A673 (cell line): ENCODE measurements around the gene UBE3C. TPM values are rescaled to one million over a fixed set of nuclear protein-coding genes. Genes with fewer than 3 reads are reported as not detected.

Experiments
- BruUV-seq: library from RNA; stranded (reverse); fragments of 400-500 nt; replicated peaks from 2 replicates; lab custom pipeline; 2021; lab: Mats Ljungman, UMichigan
- CTCF ChIA-PET: fragments of 300-600 bp; sonication (Branson Sonifier 250); formaldehyde crosslinking; loops from one replicate; lab custom pipeline; 2022; ENCODE audit warnings: antibody characterized with exemption; lab: Charles Lee
- POLR2A ChIA-PET: fragments of 300-600 bp; sonication (Branson Sonifier 250); formaldehyde crosslinking; loops from one replicate; lab custom pipeline; 2022; ENCODE audit warnings: antibody characterized with exemption; ENCODE audit not compliant: low non-redundant PET; lab: Charles Lee
- DNase-seq: peaks from one replicate; pipeline ENCODE4 v3.0.0-alpha.2; 2015; ENCODE audit warnings: low spot score
- H3K27ac ChIP-seq: fragments of 200-600 bp; sonication (generic); 2 replicates; pipeline ENCODE4 v1.5.1; 2016; ENCODE audit warnings: mixed run types, low read depth, mild to moderate bottlenecking, mixed read lengths, antibody characterized with exemption, low read length; ENCODE audit not compliant: poor library complexity, severe bottlenecking
- H3K27me3 ChIP-seq: fragments of 200-600 bp; sonication (generic); replicated peaks from 2 replicates; pipeline ENCODE4 v1.6.1; 2017; ENCODE audit warnings: mixed run types, low read depth, mild to moderate bottlenecking, mixed read lengths, antibody characterized with exemption, low read length; ENCODE audit not compliant: insufficient read depth, poor library complexity
- H3K36me3 ChIP-seq: fragments of 200-600 bp; sonication (generic); 2 replicates; pipeline ENCODE4 v1.6.1; 2016; ENCODE audit warnings: mixed run types, mild to moderate bottlenecking, mixed read lengths, antibody characterized with exemption, low read length; ENCODE audit not compliant: insufficient read depth, poor library complexity, severe bottlenecking
- H3K4me1 ChIP-seq: fragments of 200-600 bp; sonication (generic); 2 replicates; pipeline ENCODE4 v1.6.1; 2017; ENCODE audit warnings: mixed run types, mild to moderate bottlenecking, mixed read lengths, antibody characterized with exemption, low read length; ENCODE audit not compliant: insufficient read depth, poor library complexity, severe bottlenecking
- H3K4me3 ChIP-seq: fragments of 200-600 bp; sonication (generic); 2 replicates; pipeline ENCODE4 v1.5.1; 2016; ENCODE audit warnings: low read depth, mixed run types, mild to moderate bottlenecking, mixed read lengths, low read length; ENCODE audit not compliant: poor library complexity, severe bottlenecking
- H3K9me3 ChIP-seq: fragments of 200-600 bp; sonication (generic); 2 replicates; pipeline ENCODE4 v1.6.1; 2016; ENCODE audit warnings: mixed run types, low read depth, mild to moderate bottlenecking, mixed read lengths, antibody characterized with exemption, low read length; ENCODE audit not compliant: poor library complexity, severe bottlenecking
- EZH2 ChIP-seq: fragments of 200-600 bp; sonication (generic); IDR thresholded peaks from 2 replicates; pipeline ENCODE4 v1.6.1; 2017; ENCODE audit warnings: borderline replicate concordance, low read depth, mild to moderate bottlenecking, mixed read lengths, antibody characterized with exemption, low read length; ENCODE audit not compliant: poor library complexity, severe bottlenecking
- intact Hi-C: fragments of 100-400 bp; cut with micrococcal nuclease; formaldehyde crosslinking; loops from one replicate; pipeline ENCODE4 v1.10.0; 2022; ENCODE audit not compliant: unreplicated experiment
- total RNA-seq: library from RNA; stranded (reverse); gene quantifications from 2 replicates; pipeline ENCODE4 v1.2.3, GENCODE V29; 2021
- TF ChIP-seq, protein P1 (sequence below): fragments of 300-800, 200-600 bp; sonication (generic); conservative IDR thresholded peaks from 2 replicates; pipeline ENCODE4 v1.5.1; 2017; ENCODE audit warnings: low read depth, mild to moderate bottlenecking, antibody characterized with exemption, low read length, moderate library complexity, mixed read lengths

The UBE3C gene
- total RNA-seq, 1 experiment from 2014 or later = 77.9 TPM

DNA sequence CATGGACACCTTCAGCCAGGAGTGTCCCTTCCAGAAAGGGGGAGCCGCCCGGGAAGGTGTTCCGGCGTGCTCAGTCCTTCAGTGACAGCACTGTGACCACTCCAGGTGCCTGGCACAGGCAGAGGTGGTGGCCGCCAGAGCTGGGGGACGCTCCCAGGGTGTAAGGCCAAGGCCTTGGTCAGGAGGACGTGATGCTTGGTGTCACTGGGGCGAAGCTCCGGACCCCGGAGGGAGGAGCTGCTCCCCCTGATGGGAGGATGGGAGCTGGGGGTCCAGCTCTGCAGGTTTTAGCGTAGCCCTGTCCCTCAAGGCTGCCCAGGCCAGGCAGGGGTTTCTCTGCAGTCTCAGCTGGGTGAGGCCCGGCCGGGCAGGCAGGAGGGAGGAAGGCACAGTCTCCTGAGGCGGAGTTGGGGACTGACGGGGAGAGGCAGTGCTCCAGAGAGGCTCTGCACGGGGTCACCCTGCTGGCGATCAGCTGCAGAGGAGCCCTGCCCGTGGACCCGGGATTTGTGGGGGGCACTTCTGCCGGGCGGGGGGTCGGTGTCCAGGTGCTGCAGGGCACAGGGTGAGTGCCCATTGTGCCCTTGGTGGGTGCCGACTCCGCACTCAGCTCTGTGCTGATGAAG lies 141.6 kb downstream of the UBE3C start:
- H3K4me1 ChIP-seq = peaks cover 9% of the 10 kb centered on the region
- no peak for TF ChIP-seq EZH2
- TF ChIP-seq, protein P1, sequence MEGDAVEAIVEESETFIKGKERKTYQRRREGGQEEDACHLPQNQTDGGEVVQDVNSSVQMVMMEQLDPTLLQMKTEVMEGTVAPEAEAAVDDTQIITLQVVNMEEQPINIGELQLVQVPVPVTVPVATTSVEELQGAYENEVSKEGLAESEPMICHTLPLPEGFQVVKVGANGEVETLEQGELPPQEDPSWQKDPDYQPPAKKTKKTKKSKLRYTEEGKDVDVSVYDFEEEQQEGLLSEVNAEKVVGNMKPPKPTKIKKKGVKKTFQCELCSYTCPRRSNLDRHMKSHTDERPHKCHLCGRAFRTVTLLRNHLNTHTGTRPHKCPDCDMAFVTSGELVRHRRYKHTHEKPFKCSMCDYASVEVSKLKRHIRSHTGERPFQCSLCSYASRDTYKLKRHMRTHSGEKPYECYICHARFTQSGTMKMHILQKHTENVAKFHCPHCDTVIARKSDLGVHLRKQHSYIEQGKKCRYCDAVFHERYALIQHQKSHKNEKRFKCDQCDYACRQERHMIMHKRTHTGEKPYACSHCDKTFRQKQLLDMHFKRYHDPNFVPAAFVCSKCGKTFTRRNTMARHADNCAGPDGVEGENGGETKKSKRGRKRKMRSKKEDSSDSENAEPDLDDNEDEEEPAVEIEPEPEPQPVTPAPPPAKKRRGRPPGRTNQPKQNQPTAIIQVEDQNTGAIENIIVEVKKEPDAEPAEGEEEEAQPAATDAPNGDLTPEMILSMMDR = no peak
- no peak overlapping the region for H3K4me3 ChIP-seq
- no peak for DNase-seq
- POLR2A ChIA-PET = no interaction called here
- CTCF ChIA-PET = no interaction called here
- BruUV-seq = no TSS peak
- H3K36me3 ChIP-seq = no peaks in the 10 kb centered on the region
- no peaks in the 10 kb centered on the region for H3K9me3 ChIP-seq
- no peak overlapping the region for H3K27ac ChIP-seq
- intact Hi-C loops = no loop called here
- no peaks in the 10 kb centered on the region for H3K27me3 ChIP-seq

DNA sequence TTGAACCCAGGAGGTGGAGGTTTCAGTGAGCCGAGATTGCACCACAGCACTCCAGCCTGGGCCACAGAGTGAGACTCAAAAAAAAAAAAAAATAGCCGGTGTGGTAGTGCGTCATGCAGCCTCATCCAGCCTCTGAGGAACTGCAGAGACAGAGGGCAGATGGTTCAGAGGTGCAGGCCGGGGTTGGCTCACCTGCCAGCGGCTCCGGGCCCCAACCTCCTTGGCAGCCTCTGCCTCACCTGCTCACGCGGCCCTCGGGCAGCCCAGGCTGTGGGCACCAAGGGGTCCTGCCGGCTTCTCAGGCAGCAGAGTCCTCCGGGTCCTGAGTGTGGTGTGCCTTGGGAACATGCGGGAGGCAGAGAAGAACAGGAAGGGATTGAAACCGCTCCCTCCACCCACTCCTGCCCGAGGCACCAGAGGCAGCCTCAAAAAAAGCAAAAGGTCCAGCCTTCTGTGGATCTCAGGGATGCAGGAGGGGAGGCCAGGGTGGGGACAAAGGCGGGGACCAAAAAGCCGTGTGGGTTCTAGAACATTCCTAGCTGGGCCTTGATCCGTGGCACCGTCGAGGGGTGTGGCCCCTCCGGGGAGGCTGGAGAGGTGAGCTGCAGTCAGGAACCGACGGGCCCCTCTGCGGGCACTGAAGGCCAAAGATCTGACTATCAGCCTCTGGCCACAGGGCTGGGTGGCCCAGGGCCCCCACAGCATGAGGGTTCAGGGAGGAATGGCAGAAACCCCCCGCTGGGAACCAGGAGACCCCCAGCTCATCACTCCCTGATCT lies 142.7 kb downstream of the UBE3C start:
- peaks cover 9% of the 10 kb centered on the region for H3K4me1 ChIP-seq
- no peak overlapping the region for H3K27ac ChIP-seq
- H3K27me3 ChIP-seq = no peaks in the 10 kb centered on the region
- DNase-seq = no peak
- POLR2A ChIA-PET = no interaction called here
- no peak overlapping the region for H3K4me3 ChIP-seq
- no peaks in the 10 kb centered on the region for H3K9me3 ChIP-seq
- H3K36me3 ChIP-seq = no peaks in the 10 kb centered on the region
- BruUV-seq = no TSS peak
- CTCF ChIA-PET = interaction anchor here (0.5 kb wide), 1 partner anchor 15 kb away, joined by 4 read pairs; no protein-coding TSS in a partner anchor
- TF ChIP-seq, protein P1 = no peak
- no peak for TF ChIP-seq EZH2
- intact Hi-C loops = no loop called here

DNA sequence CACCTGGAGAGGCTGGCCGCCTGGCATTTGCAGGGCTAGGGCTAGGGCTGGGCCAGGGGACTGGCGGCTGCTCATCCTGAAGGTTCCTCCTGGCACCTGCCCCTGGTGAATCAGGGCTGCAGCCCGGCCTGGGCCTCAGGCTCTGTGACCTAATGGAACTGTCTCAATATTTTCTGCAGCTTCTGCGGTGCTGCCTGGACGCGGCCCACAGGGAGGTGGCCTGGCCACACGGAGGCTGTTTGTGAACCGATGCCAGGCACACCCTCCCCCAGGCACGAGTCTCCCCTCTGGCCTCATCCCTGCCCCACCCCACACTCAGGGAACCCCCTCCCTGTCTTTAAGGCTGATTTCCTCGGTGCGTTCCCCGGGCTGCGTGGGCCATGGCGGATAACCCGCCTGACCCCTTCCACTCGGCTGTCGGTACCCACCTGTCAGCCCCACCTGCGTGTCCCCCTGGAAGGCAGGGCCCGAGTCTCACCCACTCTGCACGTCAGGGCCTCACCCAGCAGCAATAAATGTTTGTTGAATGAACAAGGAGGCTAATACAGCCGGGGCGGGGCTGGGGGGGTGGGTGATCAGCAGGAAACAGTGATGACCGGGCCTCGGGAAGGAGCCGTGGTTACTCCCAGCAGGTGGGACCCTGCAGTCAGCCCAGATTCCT lies 143.5 kb downstream of the UBE3C start:
- TF ChIP-seq EZH2 = no peak
- TF ChIP-seq, protein P1 = no peak
- CTCF ChIA-PET = interaction anchor here (0.5 kb wide), 1 partner anchor 14 kb away, joined by 4 read pairs; no protein-coding TSS in a partner anchor
- no TSS peak for BruUV-seq
- Histone ChIP-seq H3K4me1 (peaks cover 2% of the 10 kb centered on the region), H3K4me3 (no peak overlapping the region), H3K36me3 (no peaks in the 10 kb centered on the region), H3K27me3 (no peaks in the 10 kb centered on the region), H3K9me3 (no peaks in the 10 kb centered on the region), H3K27ac (no peak overlapping the region)
- POLR2A ChIA-PET = no interaction called here
- DNase-seq = no peak
- intact Hi-C loops = no loop called here
